HK-2 (cell line): ENCODE data around the gene GAMT.
"Not testable (repeated sequence)": the region's sequence is repeated elsewhere in the genome, so short reads cannot be mapped to it uniquely, and the experiment has no call there.

Experiments used
- DNase-seq: peaks from one replicate; pipeline ENCODE4 v3.0.0-alpha.2; 2018; ENCODE audit not compliant: unreplicated experiment

The GAMT gene

DNA sequence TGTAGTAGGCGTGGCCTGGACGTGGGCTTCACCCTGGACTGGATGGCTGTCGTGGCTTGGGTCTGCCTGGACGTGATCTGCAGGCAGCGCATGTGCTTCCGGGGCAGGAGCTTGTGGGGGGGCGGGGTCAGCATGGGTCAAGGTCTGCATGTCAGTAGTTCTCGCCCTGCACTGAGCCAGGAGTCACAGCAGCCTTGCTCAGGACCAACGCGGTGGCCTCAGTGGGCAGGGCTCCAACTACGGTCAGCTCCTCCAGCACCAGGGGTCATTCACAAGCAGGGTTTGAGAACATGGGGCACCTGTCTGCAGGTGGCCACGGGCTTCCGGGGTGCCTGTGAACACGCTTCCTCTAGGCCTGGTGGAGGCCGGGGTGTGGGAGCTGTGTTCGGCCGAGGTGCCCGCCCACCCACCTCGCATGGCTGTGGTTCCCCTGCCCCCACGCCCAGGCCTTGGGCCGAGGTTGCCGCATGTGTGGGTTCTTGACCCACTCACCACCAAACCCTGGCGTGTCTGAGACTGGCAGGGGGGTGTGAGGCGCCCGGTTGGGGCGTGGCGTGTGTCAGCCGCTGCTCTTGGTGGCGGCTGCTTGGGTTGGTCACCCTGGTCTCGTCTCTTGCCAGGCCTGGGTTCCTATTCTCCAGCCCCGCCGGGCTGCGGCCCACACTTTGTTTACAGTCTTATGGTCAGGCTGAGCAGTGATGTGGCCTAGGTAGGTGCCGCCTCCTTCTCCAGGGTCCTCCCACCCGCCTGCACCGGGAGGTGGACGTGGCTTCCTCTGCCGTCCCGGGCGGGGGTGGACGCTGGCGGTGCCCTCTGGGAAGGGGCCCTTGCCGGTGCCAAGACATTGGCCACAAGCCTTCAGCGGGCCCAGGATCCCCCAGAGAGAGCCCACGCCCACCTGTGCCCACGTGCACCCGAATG is 32.0 kb upstream of the GAMT start:
- no peak for DNase-seq

- no peak for DNase-seq
These were observed 31.2 kb upstream of the GAMT start for GRCh38 chr19:1432507-1432887.

DNA sequence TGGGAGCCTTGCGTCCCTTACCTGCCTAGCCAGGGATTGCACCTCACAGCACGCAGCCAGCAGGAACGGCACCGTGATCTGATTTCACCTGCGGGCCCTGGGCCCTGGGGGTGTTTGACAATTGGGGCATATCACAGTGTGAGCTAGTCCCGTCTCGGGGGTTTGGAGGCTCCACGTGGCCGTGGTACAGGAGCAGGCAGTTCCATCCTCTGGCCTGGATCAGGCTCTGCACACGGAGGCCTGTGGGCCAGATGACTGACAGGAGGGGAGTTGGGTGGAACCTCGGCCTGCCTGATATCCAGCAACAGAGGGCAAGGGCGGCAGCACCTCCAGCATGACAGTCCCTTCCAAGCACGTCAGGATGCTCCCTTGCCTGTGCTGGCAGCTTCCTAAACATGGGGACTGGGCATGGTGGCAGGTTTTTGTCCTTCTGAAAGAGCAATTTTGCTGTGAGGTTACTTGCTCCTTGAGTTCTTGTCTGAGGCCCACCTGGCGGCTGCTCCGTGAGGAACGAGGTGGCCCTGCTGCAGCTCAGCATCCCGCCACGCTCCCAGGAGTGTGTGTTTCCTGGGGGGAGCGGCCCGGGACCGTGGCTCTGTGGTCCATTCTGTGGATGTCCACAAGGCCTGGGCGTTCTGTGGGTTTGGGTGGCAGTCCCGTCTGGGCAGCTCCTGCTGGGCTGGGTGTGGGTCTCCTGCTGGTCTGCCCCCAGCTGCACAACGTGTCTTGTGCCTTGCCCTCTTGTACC is 30.6 kb upstream of the GAMT start:
- no peak for DNase-seq

GRCh38 chr19:1430246-1430645 is 28.9 kb upstream of the GAMT start:
- DNase-seq: no peak

- DNase-seq: no peak
These were observed 28.4 kb upstream of the GAMT start for GRCh38 chr19:1429750-1430149.

DNA sequence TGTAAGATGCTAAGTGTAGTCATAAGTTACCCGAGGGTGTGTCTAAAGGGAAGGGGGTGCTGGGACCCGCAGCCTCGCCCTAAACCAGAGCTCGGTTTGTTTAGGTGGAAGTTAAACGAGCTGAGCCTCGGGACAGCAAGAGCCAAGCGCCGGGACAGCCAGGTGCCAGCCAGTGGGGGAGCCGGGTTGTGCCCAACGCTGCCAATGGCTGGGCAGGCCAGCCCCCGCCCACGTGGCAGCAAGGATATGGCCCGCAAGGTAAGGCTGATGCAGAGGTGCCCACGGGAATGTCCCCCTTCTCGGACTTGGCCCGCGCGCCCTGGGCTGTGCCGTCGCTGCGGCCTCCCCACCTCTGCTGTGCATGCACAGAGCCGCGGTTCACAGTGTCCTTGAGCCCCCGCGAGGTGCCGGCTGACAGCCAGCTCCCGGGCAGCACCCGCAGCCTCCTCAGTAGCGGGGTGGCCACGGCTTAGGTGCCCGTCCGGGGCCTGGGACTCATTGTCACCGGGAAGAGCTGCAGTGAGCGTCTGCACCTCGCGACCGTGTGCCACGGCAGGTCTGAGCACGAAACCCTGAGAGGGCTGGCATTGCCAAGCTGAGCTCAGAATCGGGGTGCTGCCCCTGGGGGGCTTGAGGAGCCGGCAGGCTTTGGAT is 27.5 kb upstream of the GAMT start:
- DNase-seq: no peak

GRCh38 chr19:1427221-1427920 is 26.0 kb upstream of the GAMT start:
- no peak for DNase-seq

DNA sequence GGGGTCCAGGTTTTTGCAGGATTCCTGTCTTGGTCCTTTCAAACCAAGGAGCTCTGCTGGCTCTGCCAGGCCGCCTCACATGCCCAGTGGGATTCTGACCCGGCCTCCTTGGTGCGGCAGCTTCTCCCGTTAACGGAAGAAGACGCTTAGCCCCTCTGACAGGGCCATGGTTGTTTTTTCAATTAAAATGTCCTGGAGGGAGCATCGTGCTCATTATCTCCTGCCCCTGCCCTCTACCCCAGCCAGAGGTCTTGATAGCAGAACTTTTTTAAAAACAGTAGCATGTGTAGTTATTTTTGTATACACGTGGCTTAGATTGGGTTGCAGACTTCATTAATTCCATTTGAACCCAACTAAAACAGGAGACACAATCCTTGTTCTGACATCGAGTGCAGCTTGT is 25.4 kb upstream of the GAMT start:
- DNase-seq: no peak

DNA sequence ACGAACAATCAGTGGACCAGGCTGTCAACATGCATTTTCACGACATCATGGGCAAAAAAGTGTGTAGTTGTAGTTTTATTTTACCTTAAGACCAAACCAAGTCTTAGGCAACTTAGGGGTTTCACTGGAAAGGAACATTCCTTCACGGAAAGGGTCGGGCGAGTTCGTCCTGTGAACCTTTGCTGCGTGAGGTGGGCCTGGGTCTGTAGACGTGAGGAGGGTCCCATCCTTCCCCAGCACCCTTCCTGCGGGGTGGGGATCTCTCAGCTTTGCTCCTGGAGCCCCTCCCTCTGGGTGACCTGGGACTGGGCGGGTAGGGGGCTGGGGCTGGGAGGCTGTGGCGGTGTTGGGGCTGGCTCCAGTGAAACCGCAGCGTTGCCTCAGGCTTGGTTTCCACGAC is 24.6 kb upstream of the GAMT start:
- no peak for DNase-seq

GRCh38 chr19:1425102-1425837 is 23.9 kb upstream of the GAMT start:
- DNase-seq: no peak

DNA sequence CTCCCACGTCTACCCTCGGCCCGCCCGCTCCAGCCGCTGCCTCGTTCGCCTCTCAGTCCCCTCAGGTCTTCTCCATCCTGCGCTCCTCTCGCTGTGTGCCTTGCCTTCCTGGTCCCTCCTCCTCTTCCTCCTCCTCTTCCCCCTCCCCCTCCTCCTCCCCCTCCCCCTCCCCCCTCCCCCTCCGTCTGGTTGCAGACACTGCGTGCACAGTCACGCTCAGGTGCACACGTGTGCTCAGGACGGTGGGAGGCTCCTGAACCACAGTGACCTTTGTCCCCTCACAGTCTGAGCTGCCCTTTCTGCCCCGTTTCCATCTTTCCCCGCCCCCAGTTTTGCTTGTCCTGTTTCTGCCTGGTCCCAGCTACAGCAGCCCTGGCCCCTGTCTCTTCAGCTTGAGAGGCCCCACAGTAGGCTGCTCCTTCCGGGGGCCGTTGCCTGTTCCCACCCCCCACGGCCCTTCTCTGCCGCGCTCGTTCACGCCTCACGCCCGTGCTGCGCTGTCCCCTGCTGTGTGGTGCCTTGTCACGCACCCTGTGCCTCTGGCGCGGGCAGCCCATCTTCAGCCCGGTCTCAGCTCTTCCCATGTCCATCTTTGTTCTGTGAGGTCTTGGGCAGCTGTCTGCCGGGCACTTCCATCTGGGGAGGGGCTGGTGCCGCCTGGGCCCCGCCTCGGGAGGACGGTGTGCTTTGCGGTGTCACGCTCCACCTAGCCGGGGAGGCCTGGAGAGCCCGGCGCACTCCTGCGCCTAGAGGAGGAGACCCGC is 23.0 kb upstream of the GAMT start:
- DNase-seq: no peak

DNA sequence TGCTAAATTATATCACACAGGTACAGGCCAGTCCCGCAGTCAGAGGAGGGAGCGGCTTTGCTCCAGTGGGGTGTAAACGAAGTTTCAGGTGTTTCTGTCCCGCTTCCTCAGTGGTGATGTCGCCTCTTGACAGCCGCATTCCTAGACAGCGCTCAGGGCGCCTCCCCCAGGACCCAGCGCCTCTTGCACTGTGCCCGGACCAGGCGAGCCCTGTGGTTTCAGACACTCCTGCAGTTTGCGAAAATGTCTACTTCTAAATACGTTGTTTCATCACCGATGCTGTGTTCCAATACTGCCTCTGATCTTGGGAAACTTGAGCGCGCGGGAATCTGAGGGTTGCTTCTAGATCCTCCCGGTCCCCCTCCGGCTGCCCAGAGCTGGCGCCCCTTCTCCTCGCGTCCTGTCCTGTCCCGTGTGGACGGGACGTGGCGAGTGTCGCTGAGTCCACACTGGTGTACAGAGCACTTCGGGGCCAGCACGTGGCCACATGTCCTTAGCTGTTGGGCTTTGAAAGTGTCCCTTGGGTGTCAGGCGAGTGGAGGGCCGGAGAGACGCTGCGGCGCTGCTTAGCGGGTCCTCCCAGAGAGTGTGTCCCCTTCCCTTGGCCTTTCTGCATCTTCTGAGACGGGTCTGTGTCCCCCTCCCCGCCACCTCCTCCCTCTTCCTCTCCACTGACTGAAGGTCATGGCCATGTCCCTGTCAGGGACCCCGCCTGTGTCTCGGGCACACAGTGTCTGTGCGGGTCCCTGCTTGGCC is 22.3 kb upstream of the GAMT start:
- no peak for DNase-seq

DNA sequence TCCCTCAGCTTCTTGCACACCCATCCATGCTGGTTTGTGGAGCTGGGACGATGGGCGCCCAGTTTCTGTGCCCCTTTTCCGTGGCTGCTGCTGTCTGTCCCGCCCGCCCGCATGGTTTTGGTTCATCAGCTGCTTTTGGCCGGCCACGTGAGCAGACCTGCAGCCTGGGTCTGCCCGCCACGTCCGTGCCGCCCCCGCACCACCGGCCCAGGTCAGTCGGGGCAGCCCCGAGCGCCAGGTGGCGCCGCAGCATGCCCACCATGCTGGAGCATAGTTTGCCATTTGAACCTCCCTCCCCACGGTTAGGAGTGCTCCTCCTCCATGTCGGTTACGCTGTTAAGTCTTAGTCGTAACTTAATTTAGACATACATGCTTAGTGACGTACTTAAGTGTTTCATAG is 21.6 kb upstream of the GAMT start:
- DNase-seq: no peak

DNA sequence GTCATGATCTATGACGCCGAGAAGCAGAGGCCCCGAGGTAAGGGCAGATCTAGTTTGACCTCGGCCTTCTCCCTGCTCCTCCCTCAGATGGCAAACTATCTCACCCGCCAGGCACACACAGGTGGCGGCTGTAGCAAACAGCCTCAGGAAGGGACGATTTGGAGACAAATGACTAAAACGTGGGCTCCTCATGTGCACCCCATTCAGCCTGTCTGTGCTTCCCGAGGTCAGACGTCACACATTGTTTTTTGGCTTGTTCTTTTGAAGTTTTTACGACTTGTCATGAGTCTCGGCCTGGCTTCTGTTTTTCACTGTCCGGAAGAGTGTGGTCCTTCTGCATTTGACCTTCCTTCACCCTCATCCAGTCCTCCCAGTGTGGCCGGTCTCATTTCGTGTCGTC is 21.0 kb upstream of the GAMT start:
- no peak for DNase-seq

GRCh38 chr19:1421958-1422305 is 20.6 kb upstream of the GAMT start:
- DNase-seq: no peak

GRCh38 chr19:1421218-1421957 is 20.0 kb upstream of the GAMT start:
- DNase-seq: no peak

- DNase-seq: no peak
These were observed 19.2 kb upstream of the GAMT start for GRCh38 chr19:1420590-1420989.

DNA sequence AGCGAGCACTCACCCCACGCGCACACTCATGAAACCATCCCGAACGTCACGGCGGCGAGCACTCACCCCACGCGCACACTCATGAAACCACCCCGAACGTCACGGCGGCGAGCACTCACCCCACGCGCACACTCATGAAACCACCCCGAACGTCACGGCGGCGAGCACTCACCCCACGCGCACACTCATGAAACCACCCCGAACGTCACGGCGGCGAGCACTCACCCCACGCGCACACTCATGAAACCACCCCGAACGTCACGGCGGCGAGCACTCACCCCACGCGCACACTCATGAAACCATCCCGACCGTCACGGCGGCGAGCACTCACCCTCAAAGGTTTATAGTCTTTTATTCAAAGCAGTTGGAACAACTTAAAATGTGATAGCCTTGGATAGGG is 18.7 kb upstream of the GAMT start:
- DNase-seq: not testable (repeated sequence)
